Kidney epithelial cell (primary cell): Measurements from ENCODE around the gene IL27RA. TPM values are rescaled to one million over a fixed set of nuclear protein-coding genes. Genes with fewer than 3 reads are reported as not detected.
"Not testable (repeated sequence)": the region's sequence is repeated elsewhere in the genome, so short reads cannot be mapped to it uniquely, and the experiment has no call there.

Source experiments
- DNase-seq: peaks from one replicate; pipeline ENCODE4 v3.0.0-alpha.2; 2010; ENCODE audit warnings: low read depth
- H3K27me3 ChIP-seq: 2 replicates; pipeline ENCODE4 v1.6.0; 2011; ENCODE audit warnings: low read length; ENCODE audit not compliant: control insufficient read depth, insufficient read depth
- H3K36me3 ChIP-seq: 2 replicates; pipeline ENCODE4 v1.5.1; 2011; ENCODE audit warnings: low read length; ENCODE audit not compliant: control insufficient read depth, insufficient read depth
- H3K4me3 ChIP-seq: 2 replicates; pipeline ENCODE4 v1.5.1; 2011; ENCODE audit warnings: low read depth, mild to moderate bottlenecking, control low read depth, low read length
- total RNA-seq: library from RNA; depleted of rRNA; stranded (reverse); fragments of >200 nt; gene quantifications from 2 replicates; pipeline ENCODE4 v1.2.3, GENCODE V29; 2015
- TF ChIP-seq, protein P1 (sequence below): IDR thresholded peaks from 2 replicates; pipeline ENCODE4 v1.5.1; 2011; ENCODE audit warnings: mild to moderate bottlenecking, moderate library complexity, low read length, control low read depth, inconsistent platforms; ENCODE audit not compliant: insufficient read depth, poor library complexity, severe bottlenecking

IL27RA gene
- total RNA-seq, 1 donor from 2014 or later, result 4.1 TPM

DNA sequence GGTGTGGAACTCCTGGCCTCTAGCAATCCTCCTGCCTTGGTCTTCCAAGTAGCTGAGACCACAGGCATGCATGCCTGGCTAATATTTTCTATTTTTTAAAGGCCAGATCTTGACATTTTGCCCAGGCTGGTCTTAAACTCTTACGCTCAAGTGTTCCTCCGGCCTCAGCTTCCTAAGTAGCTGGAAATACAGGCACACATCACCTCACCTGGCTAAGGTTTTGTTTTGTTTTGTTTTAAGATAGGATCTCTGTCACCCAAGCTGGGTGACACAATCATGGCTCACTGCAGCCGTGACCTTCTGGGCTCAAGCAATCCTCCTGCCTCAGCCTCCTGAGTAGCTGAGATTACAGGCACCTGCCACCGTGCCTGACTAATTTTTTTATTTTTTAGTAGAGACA lies 9.1 kb upstream of the IL27RA start:
- TF ChIP-seq, protein P1, sequence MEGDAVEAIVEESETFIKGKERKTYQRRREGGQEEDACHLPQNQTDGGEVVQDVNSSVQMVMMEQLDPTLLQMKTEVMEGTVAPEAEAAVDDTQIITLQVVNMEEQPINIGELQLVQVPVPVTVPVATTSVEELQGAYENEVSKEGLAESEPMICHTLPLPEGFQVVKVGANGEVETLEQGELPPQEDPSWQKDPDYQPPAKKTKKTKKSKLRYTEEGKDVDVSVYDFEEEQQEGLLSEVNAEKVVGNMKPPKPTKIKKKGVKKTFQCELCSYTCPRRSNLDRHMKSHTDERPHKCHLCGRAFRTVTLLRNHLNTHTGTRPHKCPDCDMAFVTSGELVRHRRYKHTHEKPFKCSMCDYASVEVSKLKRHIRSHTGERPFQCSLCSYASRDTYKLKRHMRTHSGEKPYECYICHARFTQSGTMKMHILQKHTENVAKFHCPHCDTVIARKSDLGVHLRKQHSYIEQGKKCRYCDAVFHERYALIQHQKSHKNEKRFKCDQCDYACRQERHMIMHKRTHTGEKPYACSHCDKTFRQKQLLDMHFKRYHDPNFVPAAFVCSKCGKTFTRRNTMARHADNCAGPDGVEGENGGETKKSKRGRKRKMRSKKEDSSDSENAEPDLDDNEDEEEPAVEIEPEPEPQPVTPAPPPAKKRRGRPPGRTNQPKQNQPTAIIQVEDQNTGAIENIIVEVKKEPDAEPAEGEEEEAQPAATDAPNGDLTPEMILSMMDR, result no peak

DNA sequence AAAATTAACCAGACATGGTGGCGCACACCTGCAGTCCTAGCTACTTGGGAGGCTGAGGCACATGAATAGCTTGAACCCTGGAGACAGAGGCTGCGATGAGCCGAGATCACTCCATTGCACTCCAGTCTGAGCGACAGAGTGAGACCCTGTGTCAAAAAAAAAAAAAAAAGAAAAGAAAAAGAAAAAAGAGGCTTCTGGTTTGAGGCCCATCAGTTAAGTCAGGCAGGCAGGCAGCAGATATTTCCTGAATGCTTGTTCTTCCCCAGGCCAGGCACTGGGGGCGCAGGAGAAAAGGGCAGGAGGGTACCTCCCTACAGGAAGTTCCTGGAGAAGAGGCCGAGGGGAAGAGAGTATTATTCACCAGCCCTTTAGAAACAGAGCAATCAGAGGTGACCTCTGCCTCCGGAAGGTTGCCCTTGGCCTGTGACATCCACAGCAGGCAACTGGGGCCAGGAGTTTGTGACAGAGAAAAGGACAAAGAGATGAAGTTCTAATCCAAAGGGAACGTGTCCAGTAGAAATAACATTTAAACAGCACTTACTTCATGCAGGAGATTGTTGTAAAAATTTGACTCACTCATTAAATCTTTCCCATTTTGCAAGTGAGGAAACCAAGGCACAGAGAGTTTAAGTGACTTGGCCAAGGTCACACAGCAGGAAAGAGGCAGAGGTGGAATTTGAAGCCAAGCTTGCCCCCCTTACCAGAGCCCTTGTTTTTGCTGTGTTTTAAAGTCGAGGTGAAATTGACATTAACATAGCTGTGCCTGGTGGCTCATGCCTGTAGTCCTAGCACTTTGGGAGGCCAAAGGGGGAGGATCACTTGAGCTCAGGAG lies 7.9 kb upstream of the IL27RA start:
- Histone ChIP-seq H3K27me3 (peaks cover 5% of the 10 kb centered on the region), H3K36me3 (no peaks in the 10 kb centered on the region), H3K4me3 (no peak overlapping the region)
- TF ChIP-seq, protein P1, result peak; percentile 64
- no peak for DNase-seq

More for the DNA sequence above, 9.1 kb upstream of the IL27RA start:
- Histone ChIP-seq H3K36me3 (no peaks in the 10 kb centered on the region), H3K4me3 (no peak overlapping the region), H3K27me3 (no peaks in the 10 kb centered on the region)
- no peak for DNase-seq

DNA sequence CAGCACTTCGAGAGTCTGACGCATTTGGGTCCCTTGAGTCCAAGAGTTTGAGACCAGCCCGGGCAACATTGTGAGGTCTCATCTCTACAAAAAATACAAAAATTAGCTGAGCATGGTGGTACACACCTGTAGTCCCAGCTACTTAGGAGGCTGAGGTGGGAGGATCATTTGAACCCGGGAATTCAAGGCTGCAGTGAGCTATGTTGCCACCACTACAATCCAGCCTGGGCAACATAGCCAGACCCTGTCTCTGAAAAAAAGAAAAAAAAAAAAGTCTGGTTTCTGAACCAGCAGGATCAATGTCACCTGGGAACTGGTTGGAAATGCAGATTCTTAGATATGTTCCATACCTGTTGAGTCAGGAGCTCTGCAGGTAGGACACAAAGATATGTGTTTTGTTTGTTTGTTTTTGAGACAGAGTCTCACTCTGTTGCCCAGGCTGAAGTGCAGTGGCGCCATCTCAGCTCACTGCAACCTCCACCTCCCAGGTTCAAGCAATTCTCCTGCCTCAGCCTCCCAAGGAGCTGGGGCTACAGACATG lies 4.8 kb upstream of the IL27RA start:
- H3K36me3 ChIP-seq, H3K4me3 ChIP-seq, H3K27me3 ChIP-seq, DNase-seq: not testable (repeated sequence)

DNA sequence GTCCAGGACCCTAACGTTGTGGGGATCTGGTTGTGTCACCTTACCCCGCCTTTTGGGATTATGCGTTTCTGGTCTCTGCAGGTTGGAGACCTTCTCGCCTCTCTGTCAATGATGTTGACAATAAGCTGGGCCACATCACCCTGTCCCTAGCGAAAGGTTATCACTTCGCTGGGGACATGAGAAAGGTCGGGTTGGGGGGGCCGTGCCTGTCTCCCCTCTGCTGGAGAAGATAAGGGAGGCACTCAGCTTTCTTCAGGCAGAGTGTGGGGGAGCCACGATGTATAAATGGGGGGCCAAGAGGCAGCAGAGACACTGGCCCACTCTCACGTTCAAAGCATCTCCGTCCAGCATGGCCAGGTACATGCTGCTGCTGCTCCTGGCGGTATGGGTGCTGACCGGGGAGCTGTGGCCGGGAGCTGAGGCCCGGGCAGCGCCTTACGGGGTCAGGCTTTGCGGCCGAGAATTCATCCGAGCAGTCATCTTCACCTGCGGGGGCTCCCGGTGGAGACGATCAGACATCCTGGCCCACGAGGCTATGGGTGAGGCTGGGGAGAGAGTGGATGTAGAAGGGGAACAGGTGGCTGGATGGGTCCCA lies 3.6 kb upstream of the IL27RA start, which contains the start of gene RLN3:
TSS of gene RLN3 (plus strand) at position 293 of the 595 bp plus-strand sequence. CDS start at position 350, 57 bp downstream.
- H3K4me3 ChIP-seq, result no peak within 1 kb of the TSS
- no peaks in the 10 kb centered on the region for H3K36me3 ChIP-seq
- TF ChIP-seq, protein P1, result no peak
- H3K27me3 ChIP-seq, result peaks cover 8% of the 10 kb centered on the region
- DNase-seq, result no peak

DNA sequence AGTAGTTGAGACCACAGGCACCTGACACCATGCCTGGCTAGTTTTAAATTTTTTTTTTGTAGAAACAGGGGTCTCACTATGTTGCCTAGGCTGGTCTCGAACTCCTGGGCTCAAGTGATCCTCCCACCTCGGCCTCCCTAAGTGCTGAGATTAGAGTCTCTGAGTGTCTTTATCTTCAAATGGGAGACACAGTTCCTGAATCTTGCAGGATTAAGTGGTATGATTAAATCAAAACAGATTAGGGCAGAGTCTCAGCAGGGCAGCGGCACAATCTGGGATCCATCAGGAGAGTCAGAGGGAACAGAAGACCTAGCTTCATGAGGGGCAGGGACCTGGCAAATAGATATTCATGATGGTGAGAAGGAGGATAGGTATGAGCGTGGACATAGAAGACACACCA lies 2.7 kb upstream of the IL27RA start:
- TF ChIP-seq, protein P1, result no peak
- no peak for DNase-seq
- Histone ChIP-seq H3K36me3 (no peaks in the 10 kb centered on the region), H3K27me3 (peaks cover 8% of the 10 kb centered on the region), H3K4me3 (no peak overlapping the region)

DNA sequence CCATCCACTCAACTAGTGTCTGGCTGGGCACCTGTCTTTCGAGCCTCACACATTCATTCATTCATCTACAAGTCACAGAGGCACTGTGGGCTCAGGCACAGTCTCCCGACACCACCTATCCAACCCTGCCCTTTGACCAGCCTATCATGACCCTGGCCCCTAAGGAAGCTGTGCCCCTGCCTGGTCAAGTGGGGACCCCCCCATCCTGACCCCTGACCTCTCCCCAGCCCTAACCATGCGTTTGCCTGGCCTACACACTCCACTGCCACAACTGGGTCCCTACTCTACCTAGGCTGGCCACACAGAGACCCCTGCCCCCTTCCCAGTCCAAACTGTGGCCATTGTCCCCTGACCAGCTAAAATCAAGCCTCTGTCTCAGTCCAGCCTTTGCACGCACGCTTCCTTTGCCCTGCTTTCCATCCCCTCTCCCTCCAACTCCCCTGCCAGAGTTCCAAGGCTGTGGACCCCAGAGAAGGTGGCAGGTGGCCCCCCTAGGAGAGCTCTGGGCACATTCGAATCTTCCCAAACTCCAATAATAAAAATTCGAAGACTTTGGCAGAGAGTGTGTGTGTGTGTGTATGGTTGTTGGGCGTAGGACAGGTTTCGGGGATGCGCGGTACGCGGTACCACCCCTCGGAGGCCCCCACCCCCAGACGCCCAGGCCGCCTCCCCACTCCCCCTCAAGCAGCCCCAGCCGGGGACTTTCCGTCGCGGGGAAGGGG lies 404 bp upstream of the IL27RA start:
- Histone ChIP-seq H3K4me3 (peak overlapping the region; percentile 50), H3K27me3 (peaks cover 8% of the 10 kb centered on the region), H3K36me3 (no peaks in the 10 kb centered on the region)
- TF ChIP-seq, protein P1, result no peak
- DNase-seq, result no peak
